ENCODE measurements around the gene TMEM63C.

The TMEM63C gene

DNA sequence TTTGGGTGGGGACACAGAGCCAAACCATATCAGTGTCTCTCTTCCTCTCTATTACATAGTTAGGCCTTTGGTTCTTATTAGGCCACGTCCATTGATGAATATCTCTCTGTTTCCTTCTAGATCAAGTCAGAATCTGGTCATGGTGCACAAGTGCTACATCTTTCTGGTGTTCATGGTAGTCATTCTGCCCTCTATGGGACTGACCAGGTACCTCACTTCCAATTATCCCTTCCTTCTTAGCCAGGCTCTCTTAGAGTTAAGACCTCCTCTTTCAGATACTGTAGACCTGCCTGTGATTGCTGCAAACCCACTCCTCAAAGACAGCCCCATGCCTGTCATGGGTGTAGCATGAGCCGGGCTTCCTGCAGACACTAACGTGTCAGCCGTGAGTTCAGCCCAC lies 64.2 kb downstream of the TMEM63C start (continued):
- TF ChIP-seq ZNF112 (tag by site-specific recombination; IDR thresholded peaks at IDR 0.05) (no peak), ZNF2 (tag by site-specific recombination; IDR thresholded peaks at IDR 0.05) (no peak), ZNF132 (tag by site-specific recombination; IDR thresholded peaks at IDR 0.05; ENCODE audit: borderline replicate concordance) (no peak), ZNF354C (tag by site-specific recombination; IDR thresholded peaks at IDR 0.05; ENCODE audit: borderline replicate concordance, low read depth) (no peak), ZIC2 (tag by site-specific recombination; IDR thresholded peaks at IDR 0.05) (no peak), ZNF549 (tag by site-specific recombination; IDR thresholded peaks at IDR 0.05) (no peak)

DNA sequence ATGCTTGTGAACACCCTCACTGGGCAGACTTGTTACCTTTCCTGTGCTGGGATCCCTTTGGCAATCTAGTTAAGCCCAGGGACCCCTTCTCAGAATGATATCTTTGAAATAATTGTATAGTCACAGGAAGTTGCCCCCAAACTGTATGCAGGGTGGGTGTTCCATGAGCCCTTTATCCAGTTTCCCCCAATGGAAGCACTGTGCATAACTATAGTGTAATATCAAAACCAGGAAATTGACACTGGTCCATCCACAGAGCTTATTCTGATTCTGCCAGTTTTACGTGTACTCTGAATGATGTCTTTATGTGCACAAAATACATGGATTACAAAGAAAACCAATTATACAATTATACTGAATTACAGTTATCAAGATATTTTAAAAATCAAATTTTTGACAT lies 65.2 kb downstream of the TMEM63C start:
- Histone ChIP-seq H3K4me3 (ENCODE audit: low read depth, low read length) (no peak overlapping the region), H3K9me3 (ENCODE audit: control insufficient read depth, insufficient read depth, low read depth, low read length) (no peaks in the 10 kb centered on the region), H3K4me1 (ENCODE audit: control insufficient read depth, insufficient read depth, low read length) (no peaks in the 10 kb centered on the region), H3K36me3 (ENCODE audit: control insufficient read depth in 2 of 2, insufficient read depth in 1 of 2, low read length in 2 of 2) (peaks cover 0 to 21% of the 10 kb centered on the region in 2 experiments; a peak in 1 of 3 replicates), H3K27ac (ENCODE audit: extremely low read depth, low read depth, low read length) (no peak overlapping the region)
- TF ChIP-seq ZNF529 (tag by site-specific recombination; IDR thresholded peaks at IDR 0.05; ENCODE audit: insufficient replicate concordance) (peak; percentile 94), ZNF530 (tag by site-specific recombination; IDR thresholded peaks at IDR 0.05; ENCODE audit: low read depth) (no peak)
- POLR2A ChIA-PET: no interaction called here
- CTCF ChIA-PET: interaction anchor here (0.7 to 1.2 kb wide), 2 partner anchors 96 to 556 kb away, joined by 4 to 5 read pairs; no protein-coding TSS in a partner anchor

DNA sequence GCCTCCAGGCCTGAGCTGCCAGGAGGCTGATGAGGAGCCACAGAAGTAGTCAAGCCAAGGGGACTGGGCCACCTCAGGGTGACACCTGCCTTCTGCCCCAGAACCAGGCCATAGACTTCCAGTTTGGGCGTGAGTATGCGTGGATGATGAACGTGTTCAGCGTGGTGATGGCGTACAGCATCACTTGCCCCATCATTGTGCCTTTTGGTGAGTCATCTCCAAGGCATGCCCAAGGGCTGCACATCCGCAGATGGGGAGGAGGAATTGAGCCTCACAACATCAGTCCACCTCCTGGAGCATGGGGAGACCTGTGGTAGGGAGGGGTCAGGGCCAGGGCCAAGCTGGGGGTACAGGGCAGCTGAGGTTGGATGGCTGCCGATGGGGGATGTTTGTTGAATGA lies 67.1 kb downstream of the TMEM63C start:
- ChIA-PET CTCF (no interaction called here), POLR2A (no interaction called here)
- no peaks in the 10 kb centered on the region for H3K4me1 ChIP-seq (ENCODE audit: control insufficient read depth, insufficient read depth, low read length)
- TF ChIP-seq, protein P1, sequence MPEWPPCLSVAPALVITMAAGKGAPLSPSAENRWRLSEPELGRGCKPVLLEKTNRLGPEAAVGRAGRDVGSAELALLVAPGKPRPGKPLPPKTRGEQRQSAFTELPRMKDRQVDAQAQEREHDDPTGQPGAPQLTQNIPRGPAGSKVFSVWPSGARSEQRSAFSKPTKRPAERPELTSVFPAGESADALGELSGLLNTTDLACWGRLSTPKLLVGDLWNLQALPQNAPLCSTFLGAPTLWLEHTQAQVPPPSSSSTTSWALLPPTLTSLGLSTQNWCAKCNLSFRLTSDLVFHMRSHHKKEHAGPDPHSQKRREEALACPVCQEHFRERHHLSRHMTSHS (tag by site-specific recombination; IDR thresholded peaks at IDR 0.05): no peak
- TF ChIP-seq ZNF354C (tag by site-specific recombination; IDR thresholded peaks at IDR 0.05; ENCODE audit: borderline replicate concordance, low read depth) (no peak), TCF7L2 (IDR thresholded peaks at IDR 0.05; ENCODE audit: borderline replicate concordance, low read depth, low read length) (no peak), ZNF747 (tag by site-specific recombination; IDR thresholded peaks at IDR 0.05) (no peak), ZNF138 (tag by site-specific recombination; IDR thresholded peaks at IDR 0.05; ENCODE audit: borderline replicate concordance) (no peak), KLF16 (tag by site-specific recombination; IDR thresholded peaks at IDR 0.05) (no peak), ZNF549 (tag by site-specific recombination; IDR thresholded peaks at IDR 0.05) (no peak), YY2 (tag by site-specific recombination; IDR thresholded peaks at IDR 0.05) (no peak), ZNF777 (tag by site-specific recombination; IDR thresholded peaks at IDR 0.05; ENCODE audit: borderline replicate concordance) (no peak), ZNF707 (tag by site-specific recombination; IDR thresholded peaks at IDR 0.05) (no peak), ZNF830 (tag by site-specific recombination; IDR thresholded peaks at IDR 0.05; ENCODE audit: low read depth) (no peak), HOXA7 (CRISPR knock-in tag; IDR thresholded peaks at IDR 0.05; ENCODE audit: borderline replicate concordance) (no peak)
- TF ChIP-seq, protein P2, sequence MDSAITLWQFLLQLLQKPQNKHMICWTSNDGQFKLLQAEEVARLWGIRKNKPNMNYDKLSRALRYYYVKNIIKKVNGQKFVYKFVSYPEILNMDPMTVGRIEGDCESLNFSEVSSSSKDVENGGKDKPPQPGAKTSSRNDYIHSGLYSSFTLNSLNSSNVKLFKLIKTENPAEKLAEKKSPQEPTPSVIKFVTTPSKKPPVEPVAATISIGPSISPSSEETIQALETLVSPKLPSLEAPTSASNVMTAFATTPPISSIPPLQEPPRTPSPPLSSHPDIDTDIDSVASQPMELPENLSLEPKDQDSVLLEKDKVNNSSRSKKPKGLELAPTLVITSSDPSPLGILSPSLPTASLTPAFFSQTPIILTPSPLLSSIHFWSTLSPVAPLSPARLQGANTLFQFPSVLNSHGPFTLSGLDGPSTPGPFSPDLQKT (IDR thresholded peaks at IDR 0.05; ENCODE audit: borderline replicate concordance, low read depth, low read length): no peak
- TF ChIP-seq, protein P3, sequence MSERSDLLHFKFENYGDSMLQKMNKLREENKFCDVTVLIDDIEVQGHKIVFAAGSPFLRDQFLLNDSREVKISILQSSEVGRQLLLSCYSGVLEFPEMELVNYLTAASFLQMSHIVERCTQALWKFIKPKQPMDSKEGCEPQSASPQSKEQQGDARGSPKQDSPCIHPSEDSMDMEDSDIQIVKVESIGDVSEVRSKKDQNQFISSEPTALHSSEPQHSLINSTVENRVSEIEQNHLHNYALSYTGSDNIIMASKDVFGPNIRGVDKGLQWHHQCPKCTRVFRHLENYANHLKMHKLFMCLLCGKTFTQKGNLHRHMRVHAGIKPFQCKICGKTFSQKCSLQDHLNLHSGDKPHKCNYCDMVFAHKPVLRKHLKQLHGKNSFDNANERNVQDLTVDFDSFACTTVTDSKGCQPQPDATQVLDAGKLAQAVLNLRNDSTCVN (tag by site-specific recombination; optimal IDR thresholded peaks at IDR 0.05): no peak
- TF ChIP-seq, protein P4, sequence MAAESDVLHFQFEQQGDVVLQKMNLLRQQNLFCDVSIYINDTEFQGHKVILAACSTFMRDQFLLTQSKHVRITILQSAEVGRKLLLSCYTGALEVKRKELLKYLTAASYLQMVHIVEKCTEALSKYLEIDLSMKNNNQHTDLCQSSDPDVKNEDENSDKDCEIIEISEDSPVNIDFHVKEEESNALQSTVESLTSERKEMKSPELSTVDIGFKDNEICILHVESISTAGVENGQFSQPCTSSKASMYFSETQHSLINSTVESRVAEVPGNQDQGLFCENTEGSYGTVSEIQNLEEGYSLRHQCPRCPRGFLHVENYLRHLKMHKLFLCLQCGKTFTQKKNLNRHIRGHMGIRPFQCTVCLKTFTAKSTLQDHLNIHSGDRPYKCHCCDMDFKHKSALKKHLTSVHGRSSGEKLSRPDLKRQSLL (tag by site-specific recombination; IDR thresholded peaks at IDR 0.05): no peak
- TF ChIP-seq, protein P5, sequence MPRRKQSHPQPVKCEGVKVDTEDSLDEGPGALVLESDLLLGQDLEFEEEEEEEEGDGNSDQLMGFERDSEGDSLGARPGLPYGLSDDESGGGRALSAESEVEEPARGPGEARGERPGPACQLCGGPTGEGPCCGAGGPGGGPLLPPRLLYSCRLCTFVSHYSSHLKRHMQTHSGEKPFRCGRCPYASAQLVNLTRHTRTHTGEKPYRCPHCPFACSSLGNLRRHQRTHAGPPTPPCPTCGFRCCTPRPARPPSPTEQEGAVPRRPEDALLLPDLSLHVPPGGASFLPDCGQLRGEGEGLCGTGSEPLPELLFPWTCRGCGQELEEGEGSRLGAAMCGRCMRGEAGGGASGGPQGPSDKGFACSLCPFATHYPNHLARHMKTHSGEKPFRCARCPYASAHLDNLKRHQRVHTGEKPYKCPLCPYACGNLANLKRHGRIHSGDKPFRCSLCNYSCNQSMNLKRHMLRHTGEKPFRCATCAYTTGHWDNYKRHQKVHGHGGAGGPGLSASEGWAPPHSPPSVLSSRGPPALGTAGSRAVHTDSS (tag by site-specific recombination; IDR thresholded peaks at IDR 0.05): no peak
- no peak overlapping the region for H3K4me3 ChIP-seq (ENCODE audit: low read depth, low read length)
- H3K9me3 ChIP-seq (ENCODE audit: control insufficient read depth, insufficient read depth, low read depth, low read length): no peaks in the 10 kb centered on the region
- peaks cover 0 to 21% of the 10 kb centered on the region in 2 experiments; a peak in 1 of 3 replicates for H3K36me3 ChIP-seq (ENCODE audit: control insufficient read depth in 2 of 2, insufficient read depth in 1 of 2, low read length in 2 of 2)
- H3K27ac ChIP-seq (ENCODE audit: extremely low read depth, low read depth, low read length): no peak overlapping the region
